HG03108 (cell line): ENCODE data around the gene NAA38.

Experiments used
- ATAC-seq: cut with Tn5 transposase; IDR thresholded peaks from one replicate; pipeline ENCODE4 v1.9.1; 2021; ENCODE audit warnings: moderate library complexity; ENCODE audit not compliant: unreplicated experiment

The NAA38 gene

GRCh38 chr17:7853691-7854038, 3.7 kb downstream of the NAA38 start:
- no peak for ATAC-seq

- ATAC-seq, result no peak
Measured at GRCh38 chr17:7852919-7853690, 4.3 kb downstream of the NAA38 start.

GRCh38 chr17:7852262-7852670, 5.1 kb downstream of the NAA38 start:
- no peak for ATAC-seq

- peak; percentile 75 for ATAC-seq
Measured at GRCh38 chr17:7851438-7852261, 5.7 kb downstream of the NAA38 start.

GRCh38 chr17:7850701-7851437, 6.5 kb downstream of the NAA38 start:
- ATAC-seq, result no peak

- ATAC-seq, result no peak
Measured at GRCh38 chr17:7849751-7850504, 7.4 kb downstream of the NAA38 start.

GRCh38 chr17:7849130-7849750, 8.1 kb downstream of the NAA38 start:
- ATAC-seq, result no peak

- no peak for ATAC-seq
Measured at GRCh38 chr17:7848739-7849129, 8.6 kb downstream of the NAA38 start.

GRCh38 chr17:7848131-7848579, 9.2 kb downstream of the NAA38 start:
- no peak for ATAC-seq

- no peak for ATAC-seq
Measured at GRCh38 chr17:7846765-7847661, 10.3 kb downstream of the NAA38 start.

GRCh38 chr17:7846063-7846735, 11.2 kb downstream of the NAA38 start:
- no peak for ATAC-seq

GRCh38 chr17:7845359-7846062, 11.8 kb downstream of the NAA38 start:
- no peak for ATAC-seq

GRCh38 chr17:7844292-7845154, 12.8 kb downstream of the NAA38 start:
- ATAC-seq, result peak; percentile 47

GRCh38 chr17:7843536-7844291, 13.6 kb downstream of the NAA38 start:
- no peak for ATAC-seq

- no peak for ATAC-seq
Measured at GRCh38 chr17:7843257-7843535, 14.2 kb downstream of the NAA38 start.

- ATAC-seq, result peak; percentile 20
Measured at GRCh38 chr17:7842380-7843256, 14.7 kb downstream of the NAA38 start.
